ENCODE data around the gene MBD5. TPM values are rescaled to one million over a fixed set of nuclear protein-coding genes. Genes with fewer than 3 reads are reported as not detected.

The MBD5 gene
- total RNA-seq, 1 donor from 2014 or later: 18.8 TPM

DNA sequence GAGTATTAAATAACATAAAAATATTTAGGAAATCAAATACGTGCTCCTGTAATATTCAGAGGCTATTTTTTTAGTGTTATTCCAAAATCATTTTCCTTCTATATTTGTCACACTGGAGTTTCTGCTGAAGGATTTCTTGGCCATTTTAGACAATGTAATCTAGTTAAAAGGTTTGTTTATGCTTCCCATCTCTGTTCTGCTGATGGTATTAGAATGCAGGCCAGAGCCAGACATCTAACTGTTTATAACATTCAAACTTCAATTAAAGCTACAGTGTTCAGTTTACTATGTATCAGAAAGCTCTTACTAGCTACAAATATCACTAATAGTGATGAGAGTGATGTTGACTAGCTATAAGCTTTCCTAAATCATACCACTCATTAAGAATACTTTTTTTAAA is 7.9 kb downstream of the MBD5 start:
- no peaks in the 10 kb centered on the region for H3K9me3 Mint-ChIP-seq
- no peaks in the 10 kb centered on the region for H3K27me3 Mint-ChIP-seq (ENCODE audit: insufficient read depth)
- DNase-seq (ENCODE audit: low spot score): no peak
- no peak overlapping the region for H3K4me3 Mint-ChIP-seq
- peaks cover 19% of the 10 kb centered on the region for H3K4me1 Mint-ChIP-seq (ENCODE audit: low read depth)
- peaks cover 4% of the 10 kb centered on the region for H3K36me3 Mint-ChIP-seq (ENCODE audit: low read depth)
- intact Hi-C loops (cut with micrococcal nuclease): no loop called here
- H3K27ac Mint-ChIP-seq: no peak overlapping the region

GRCh38 chr2:148031152-148031551 is 10.3 kb downstream of the MBD5 start:
- Mint-ChIP-seq H3K27me3 (ENCODE audit: insufficient read depth) (no peaks in the 10 kb centered on the region), H3K4me3 (no peak overlapping the region), H3K36me3 (ENCODE audit: low read depth) (peaks cover 8% of the 10 kb centered on the region), H3K9me3 (no peaks in the 10 kb centered on the region), H3K27ac (no peak overlapping the region), H3K4me1 (ENCODE audit: low read depth) (peaks cover 4% of the 10 kb centered on the region)
- DNase-seq (ENCODE audit: low spot score): no peak
- intact Hi-C loops (cut with micrococcal nuclease): no loop called here

- H3K4me1 Mint-ChIP-seq (ENCODE audit: low read depth): no peaks in the 10 kb centered on the region
- H3K9me3 Mint-ChIP-seq: no peaks in the 10 kb centered on the region
- no peaks in the 10 kb centered on the region for H3K27me3 Mint-ChIP-seq (ENCODE audit: insufficient read depth)
- no peak overlapping the region for H3K27ac Mint-ChIP-seq
- intact Hi-C loops (cut with micrococcal nuclease): no loop called here
- H3K4me3 Mint-ChIP-seq: no peak overlapping the region
- no peak for DNase-seq (ENCODE audit: low spot score)
- H3K36me3 Mint-ChIP-seq (ENCODE audit: low read depth): peaks cover 5% of the 10 kb centered on the region
Measured at GRCh38 chr2:148032215-148032614, 11.3 kb downstream of the MBD5 start.

GRCh38 chr2:148039783-148040182 is 18.9 kb downstream of the MBD5 start:
- Mint-ChIP-seq H3K27ac (no peak overlapping the region), H3K27me3 (ENCODE audit: insufficient read depth) (no peaks in the 10 kb centered on the region), H3K4me1 (ENCODE audit: low read depth) (no peaks in the 10 kb centered on the region), H3K36me3 (ENCODE audit: low read depth) (peaks cover 5% of the 10 kb centered on the region), H3K9me3 (no peaks in the 10 kb centered on the region), H3K4me3 (no peak overlapping the region)
- DNase-seq (ENCODE audit: low spot score): no peak
- intact Hi-C loops (cut with micrococcal nuclease): no loop called here

GRCh38 chr2:148042219-148042618 is 21.3 kb downstream of the MBD5 start:
- DNase-seq (ENCODE audit: low spot score): no peak
- no peak overlapping the region for H3K27ac Mint-ChIP-seq
- no peaks in the 10 kb centered on the region for H3K27me3 Mint-ChIP-seq (ENCODE audit: insufficient read depth)
- H3K4me1 Mint-ChIP-seq (ENCODE audit: low read depth): peaks cover 11% of the 10 kb centered on the region
- intact Hi-C loops (cut with micrococcal nuclease): no loop called here
- no peaks in the 10 kb centered on the region for H3K9me3 Mint-ChIP-seq
- H3K4me3 Mint-ChIP-seq: no peak overlapping the region
- peaks cover 2% of the 10 kb centered on the region for H3K36me3 Mint-ChIP-seq (ENCODE audit: low read depth)

GRCh38 chr2:148044322-148044721 is 23.4 kb downstream of the MBD5 start:
- H3K4me1 Mint-ChIP-seq (ENCODE audit: low read depth): peaks cover 28% of the 10 kb centered on the region
- H3K9me3 Mint-ChIP-seq: no peaks in the 10 kb centered on the region
- DNase-seq (ENCODE audit: low spot score): no peak
- no peak overlapping the region for H3K4me3 Mint-ChIP-seq
- no peaks in the 10 kb centered on the region for H3K27me3 Mint-ChIP-seq (ENCODE audit: insufficient read depth)
- H3K36me3 Mint-ChIP-seq (ENCODE audit: low read depth): peaks cover 2% of the 10 kb centered on the region
- no peak overlapping the region for H3K27ac Mint-ChIP-seq
- intact Hi-C loops (cut with micrococcal nuclease): no loop called here

- Mint-ChIP-seq H3K27me3 (ENCODE audit: insufficient read depth) (no peaks in the 10 kb centered on the region), H3K4me3 (no peak overlapping the region), H3K36me3 (ENCODE audit: low read depth) (peaks cover 2% of the 10 kb centered on the region), H3K9me3 (no peaks in the 10 kb centered on the region), H3K27ac (no peak overlapping the region), H3K4me1 (ENCODE audit: low read depth) (peaks cover 33% of the 10 kb centered on the region)
- intact Hi-C loops (cut with micrococcal nuclease): no loop called here
- DNase-seq (ENCODE audit: low spot score): no peak
Measured at GRCh38 chr2:148046802-148047201, 25.9 kb downstream of the MBD5 start.

- no peak overlapping the region for H3K4me3 Mint-ChIP-seq
- H3K4me1 Mint-ChIP-seq (ENCODE audit: low read depth): peaks cover 33% of the 10 kb centered on the region
- no peak overlapping the region for H3K27ac Mint-ChIP-seq
- DNase-seq (ENCODE audit: low spot score): no peak
- H3K9me3 Mint-ChIP-seq: no peaks in the 10 kb centered on the region
- intact Hi-C loops (cut with micrococcal nuclease): no loop called here
- H3K36me3 Mint-ChIP-seq (ENCODE audit: low read depth): peaks cover 2% of the 10 kb centered on the region
- H3K27me3 Mint-ChIP-seq (ENCODE audit: insufficient read depth): no peaks in the 10 kb centered on the region
Measured at GRCh38 chr2:148048475-148049221, 27.8 kb downstream of the MBD5 start.

DNA sequence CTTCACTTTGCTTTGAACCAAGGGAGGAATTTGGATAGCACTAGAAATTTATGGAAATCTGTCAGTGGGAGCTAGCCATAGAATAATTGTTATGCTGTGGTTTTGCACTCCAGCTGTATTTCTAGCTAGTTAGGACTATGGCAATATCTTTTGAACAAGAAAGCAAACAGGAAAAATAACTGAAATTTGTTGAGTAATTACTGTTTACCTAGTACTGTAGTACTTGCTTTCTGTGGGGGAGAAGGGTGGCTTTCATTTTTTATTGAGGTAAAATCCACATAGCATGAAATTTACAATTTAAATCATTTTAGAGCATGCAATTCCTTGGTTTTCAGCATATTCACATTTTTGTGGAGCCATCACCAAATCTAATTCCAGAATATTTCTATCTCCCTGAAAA is 28.4 kb downstream of the MBD5 start:
- Mint-ChIP-seq H3K9me3 (no peaks in the 10 kb centered on the region), H3K27ac (no peak overlapping the region), H3K27me3 (ENCODE audit: insufficient read depth) (no peaks in the 10 kb centered on the region), H3K4me3 (no peak overlapping the region), H3K4me1 (ENCODE audit: low read depth) (peaks cover 33% of the 10 kb centered on the region), H3K36me3 (ENCODE audit: low read depth) (peaks cover 2% of the 10 kb centered on the region)
- no peak for DNase-seq (ENCODE audit: low spot score)
- intact Hi-C loops (cut with micrococcal nuclease): no loop called here

GRCh38 chr2:148052687-148053086 is 31.8 kb downstream of the MBD5 start:
- Mint-ChIP-seq H3K4me1 (ENCODE audit: low read depth) (peaks cover 18% of the 10 kb centered on the region), H3K9me3 (no peaks in the 10 kb centered on the region), H3K27me3 (ENCODE audit: insufficient read depth) (no peaks in the 10 kb centered on the region), H3K4me3 (no peak overlapping the region), H3K36me3 (ENCODE audit: low read depth) (no peaks in the 10 kb centered on the region), H3K27ac (no peak overlapping the region)
- intact Hi-C loops (cut with micrococcal nuclease): no loop called here
- no peak for DNase-seq (ENCODE audit: low spot score)

DNA sequence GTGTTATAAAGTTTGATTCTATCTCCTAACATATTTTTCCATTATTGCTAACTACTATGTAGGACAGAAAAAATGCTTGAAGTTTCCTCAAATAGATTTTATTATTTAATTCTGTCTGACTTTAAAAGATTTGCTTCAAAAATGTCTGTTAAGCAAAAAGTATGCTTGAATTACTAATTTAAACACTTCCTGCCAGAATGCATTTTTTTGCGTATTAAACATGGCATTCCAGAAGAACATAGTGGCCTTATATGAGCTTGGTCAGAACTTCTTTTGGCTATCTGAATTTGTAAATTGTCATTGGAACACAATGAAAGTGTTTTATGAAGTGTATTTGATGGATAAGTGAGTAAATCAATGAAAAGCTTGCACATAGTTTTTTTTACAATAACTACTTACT is 37.8 kb downstream of the MBD5 start:
- no peak overlapping the region for H3K4me3 Mint-ChIP-seq
- no peaks in the 10 kb centered on the region for H3K4me1 Mint-ChIP-seq (ENCODE audit: low read depth)
- intact Hi-C loops (cut with micrococcal nuclease): no loop called here
- H3K9me3 Mint-ChIP-seq: no peaks in the 10 kb centered on the region
- no peak for DNase-seq (ENCODE audit: low spot score)
- no peaks in the 10 kb centered on the region for H3K27me3 Mint-ChIP-seq (ENCODE audit: insufficient read depth)
- no peak overlapping the region for H3K27ac Mint-ChIP-seq
- no peaks in the 10 kb centered on the region for H3K36me3 Mint-ChIP-seq (ENCODE audit: low read depth)

- Mint-ChIP-seq H3K27ac (no peak overlapping the region), H3K4me1 (ENCODE audit: low read depth) (no peaks in the 10 kb centered on the region), H3K36me3 (ENCODE audit: low read depth) (no peaks in the 10 kb centered on the region), H3K9me3 (no peaks in the 10 kb centered on the region), H3K4me3 (no peak overlapping the region), H3K27me3 (ENCODE audit: insufficient read depth) (no peaks in the 10 kb centered on the region)
- no peak for DNase-seq (ENCODE audit: low spot score)
- intact Hi-C loops (cut with micrococcal nuclease): no loop called here
Measured at GRCh38 chr2:148063633-148064032, 42.7 kb downstream of the MBD5 start.

- Mint-ChIP-seq H3K36me3 (ENCODE audit: low read depth) (no peaks in the 10 kb centered on the region), H3K4me3 (no peak overlapping the region), H3K9me3 (no peaks in the 10 kb centered on the region), H3K27me3 (ENCODE audit: insufficient read depth) (no peaks in the 10 kb centered on the region), H3K27ac (no peak overlapping the region), H3K4me1 (ENCODE audit: low read depth) (no peaks in the 10 kb centered on the region)
- intact Hi-C loops (cut with micrococcal nuclease): no loop called here
- no peak for DNase-seq (ENCODE audit: low spot score)
Measured at GRCh38 chr2:148065936-148066335, 45.0 kb downstream of the MBD5 start.

DNA sequence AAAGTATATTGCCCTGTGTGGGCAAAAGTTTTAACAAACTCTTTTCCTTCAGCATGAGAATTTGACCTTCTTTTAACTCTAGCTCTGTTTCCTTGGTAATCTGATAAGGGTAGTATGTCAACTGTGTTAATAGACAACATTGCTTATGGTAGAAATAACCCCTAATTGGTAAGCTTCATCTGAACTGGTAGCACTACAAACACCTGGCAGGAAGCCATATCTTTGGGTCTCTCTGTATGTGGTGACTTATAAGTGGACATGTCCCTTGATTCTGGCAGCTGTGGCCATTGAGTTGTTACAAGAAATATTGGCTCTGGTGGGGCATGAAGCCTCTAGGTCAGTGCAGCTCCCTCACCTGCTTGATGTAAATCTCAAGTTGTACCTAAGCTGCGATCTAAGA is 46.9 kb downstream of the MBD5 start:
- intact Hi-C loops (cut with micrococcal nuclease): no loop called here
- Mint-ChIP-seq H3K4me3 (no peak overlapping the region), H3K27ac (no peak overlapping the region), H3K27me3 (ENCODE audit: insufficient read depth) (no peaks in the 10 kb centered on the region), H3K36me3 (ENCODE audit: low read depth) (no peaks in the 10 kb centered on the region), H3K4me1 (ENCODE audit: low read depth) (no peaks in the 10 kb centered on the region), H3K9me3 (no peaks in the 10 kb centered on the region)
- no peak for DNase-seq (ENCODE audit: low spot score)
